ENCODE measurements around the gene MED27.
"Not testable (repeated sequence)": the region's sequence is repeated elsewhere in the genome, so short reads cannot be mapped to it uniquely, and the experiment has no call there.

MED27 gene

GRCh38 chr9:131927091-131927490 lies 152.6 kb downstream of the MED27 start:
- ChIA-PET POLR2A (no interaction called here), CTCF (interaction anchor here (1.1 kb wide), 1 partner anchor 309 kb away, joined by 3 read pairs; no protein-coding TSS in a partner anchor)
- DNase-seq (ENCODE audit: low read depth, low spot score) = no peak
- TF ChIP-seq CTCF (IDR thresholded peaks at IDR 0.05; ENCODE audit: insufficient read depth, low read length, missing control alignments) = no peak
- no peak overlapping the region for H3K4me3 ChIP-seq (ENCODE audit: low read depth, low read length)

GRCh38 chr9:131926360-131926922 lies 153.2 kb downstream of the MED27 start:
- ChIA-PET POLR2A (no interaction called here), CTCF (interaction anchor here (1.1 kb wide), 1 partner anchor 310 kb away, joined by 3 read pairs; no protein-coding TSS in a partner anchor)
- H3K4me3 ChIP-seq (ENCODE audit: low read depth, low read length) = no peak overlapping the region
- no peak for DNase-seq (ENCODE audit: low read depth, low spot score)
- no peak for TF ChIP-seq CTCF (IDR thresholded peaks at IDR 0.05; ENCODE audit: insufficient read depth, low read length, missing control alignments)

- CTCF ChIA-PET = no interaction called here
- POLR2A ChIA-PET = no interaction called here
- no peak for TF ChIP-seq CTCF (IDR thresholded peaks at IDR 0.05; ENCODE audit: insufficient read depth, low read length, missing control alignments)
These were observed 153.9 kb downstream of the MED27 start for GRCh38 chr9:131925677-131926177.

GRCh38 chr9:131923766-131924165 lies 155.9 kb downstream of the MED27 start:
- no peak overlapping the region for H3K4me3 ChIP-seq (ENCODE audit: low read depth, low read length)
- no peak for TF ChIP-seq CTCF (IDR thresholded peaks at IDR 0.05; ENCODE audit: insufficient read depth, low read length, missing control alignments)
- ChIA-PET POLR2A (no interaction called here), CTCF (no interaction called here)
- DNase-seq (ENCODE audit: low read depth, low spot score) = no peak

More at GRCh38 chr9:131925677-131926177, 153.9 kb downstream of the MED27 start:
- H3K4me3 ChIP-seq (ENCODE audit: low read depth, low read length) = no peak overlapping the region
- DNase-seq (ENCODE audit: low read depth, low spot score) = no peak

GRCh38 chr9:131923132-131923671 lies 156.5 kb downstream of the MED27 start:
- no peak for DNase-seq (ENCODE audit: low read depth, low spot score)
- ChIA-PET CTCF (no interaction called here), POLR2A (no interaction called here)
- no peak overlapping the region for H3K4me3 ChIP-seq (ENCODE audit: low read depth, low read length)
- no peak for TF ChIP-seq CTCF (IDR thresholded peaks at IDR 0.05; ENCODE audit: insufficient read depth, low read length, missing control alignments)

- POLR2A ChIA-PET; H3K4me3 ChIP-seq (ENCODE audit: low read depth, low read length); DNase-seq (ENCODE audit: low read depth, low spot score): not testable (repeated sequence)
- CTCF ChIA-PET = interaction anchor here (1.5 kb wide), 1 partner anchor 27 kb away, joined by 3 read pairs; no protein-coding TSS in a partner anchor
These were observed 158.0 kb downstream of the MED27 start for GRCh38 chr9:131921635-131922034.

GRCh38 chr9:131919216-131919615 lies 160.5 kb downstream of the MED27 start:
- no peak overlapping the region for H3K4me3 ChIP-seq (ENCODE audit: low read depth, low read length)
- TF ChIP-seq CTCF (IDR thresholded peaks at IDR 0.05; ENCODE audit: insufficient read depth, low read length, missing control alignments) = no peak
- POLR2A ChIA-PET = no interaction called here
- CTCF ChIA-PET = interaction anchor here (0.6 kb wide), 1 partner anchor 24 kb away, joined by 3 read pairs; no protein-coding TSS in a partner anchor
- DNase-seq (ENCODE audit: low read depth, low spot score) = no peak

All from AG04449 (cell line).